ENCODE data around the gene LPGAT1. TPM values are rescaled to one million over a fixed set of nuclear protein-coding genes. Genes with fewer than 3 reads are reported as not detected.

The LPGAT1 gene
- 9.5 and 34.3 TPM in 2 replicates for total RNA-seq (ENCODE audit: low replicate concordance)

DNA sequence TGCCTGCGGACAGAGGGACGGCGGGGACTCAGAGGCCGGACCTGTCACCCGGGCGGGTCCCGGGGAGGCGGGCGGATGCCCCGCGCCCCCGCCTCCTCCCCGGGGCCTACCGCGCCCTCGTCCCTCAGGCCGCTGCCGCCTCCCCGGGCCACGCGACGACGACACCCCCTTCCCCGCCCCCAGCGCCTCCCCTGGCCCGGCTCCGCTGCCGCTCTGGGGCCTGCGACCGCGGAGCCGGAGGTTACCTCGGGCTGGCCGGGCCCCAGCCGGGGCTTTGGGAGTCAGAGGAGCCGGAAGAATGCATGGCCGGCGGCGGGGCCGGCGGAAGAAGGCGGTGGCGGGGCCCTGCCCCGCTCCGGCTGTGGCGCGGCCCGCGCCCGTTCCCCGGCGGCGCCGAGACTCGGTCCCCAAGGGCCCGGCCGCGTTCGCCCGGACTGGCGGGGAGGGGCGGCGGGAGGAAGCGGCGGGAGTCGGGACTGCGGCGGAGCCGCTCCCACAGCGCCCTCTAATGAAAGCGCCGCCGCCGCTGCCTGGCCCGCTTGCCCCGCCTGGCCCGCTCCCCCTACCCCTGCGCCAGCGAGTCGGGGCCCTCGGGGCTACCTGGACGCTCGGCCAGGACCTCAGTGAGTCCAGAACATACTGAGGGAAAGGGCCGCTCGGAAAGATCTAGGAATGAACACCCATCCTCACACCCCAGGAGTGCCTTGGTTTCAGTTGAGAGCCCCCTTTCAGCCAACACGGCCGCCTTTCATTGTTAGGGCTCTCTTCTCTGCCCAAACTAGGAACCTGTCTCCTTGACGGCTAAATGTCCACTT is at the start of gene LPGAT1:
TSS of gene LPGAT1 (minus strand) at position 436 of the 815 bp plus-strand sequence. CDS start 1,467 bp downstream, outside the sequence.

Other genes starting within 250 kb of the LPGAT1 start
- gene NEK2, start 155.1 kb downstream of the LPGAT1 start, total RNA-seq (ENCODE audit: low replicate concordance) = 0.70 and 6.5 TPM in 2 replicates
- gene INTS7, start 204.8 kb upstream of the LPGAT1 start, total RNA-seq (ENCODE audit: low replicate concordance) = 9.5 and 11.6 TPM in 2 replicates
- 0.35 and 4.6 TPM in 2 replicates for gene DTL, start 205.0 kb upstream of the LPGAT1 start, total RNA-seq (ENCODE audit: low replicate concordance)